ELR (cell line): ENCODE results near the gene SMG6.
"Not testable (repeated sequence)": the region's sequence is repeated elsewhere in the genome, so short reads cannot be mapped to it uniquely, and the experiment has no call there.

Experiments used
- DNase-seq: peaks from one replicate; pipeline ENCODE4 v3.0.0-alpha.2; 2015; ENCODE audit warnings: low read depth

The SMG6 gene

DNA sequence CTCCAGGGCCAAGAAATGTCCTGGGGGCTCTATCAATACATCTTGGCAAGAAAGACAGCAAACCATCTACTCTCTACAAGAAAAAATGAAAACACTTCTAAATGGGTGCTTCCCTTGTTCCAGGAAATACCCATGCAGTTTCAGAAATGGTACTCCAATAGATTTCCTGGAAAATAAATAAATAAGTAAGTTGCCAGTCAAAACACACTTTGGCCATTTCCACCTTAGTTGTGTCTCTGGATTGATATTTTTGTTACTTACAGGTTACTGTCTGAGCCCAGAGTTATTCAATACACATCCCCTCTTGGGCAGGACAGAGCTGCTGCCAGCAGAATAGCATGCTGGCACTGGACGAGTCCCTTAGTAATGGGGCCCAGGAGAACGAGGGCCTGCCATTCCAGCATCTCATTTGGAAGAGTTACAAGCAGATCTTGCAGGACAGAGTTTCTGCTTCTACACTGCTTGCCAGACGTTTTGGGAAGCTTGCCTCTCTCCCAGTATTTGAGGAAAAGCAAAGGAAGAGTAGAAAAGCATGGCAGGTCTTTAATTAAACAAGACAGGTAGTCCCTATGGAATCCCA is 100.5 kb downstream of the SMG6 start:
- DNase-seq = no peak

GRCh38 chr17:2202302-2202995 is 101.1 kb downstream of the SMG6 start:
- DNase-seq = no peak

GRCh38 chr17:2199386-2199785 is 104.2 kb downstream of the SMG6 start:
- DNase-seq = not testable (repeated sequence)

DNA sequence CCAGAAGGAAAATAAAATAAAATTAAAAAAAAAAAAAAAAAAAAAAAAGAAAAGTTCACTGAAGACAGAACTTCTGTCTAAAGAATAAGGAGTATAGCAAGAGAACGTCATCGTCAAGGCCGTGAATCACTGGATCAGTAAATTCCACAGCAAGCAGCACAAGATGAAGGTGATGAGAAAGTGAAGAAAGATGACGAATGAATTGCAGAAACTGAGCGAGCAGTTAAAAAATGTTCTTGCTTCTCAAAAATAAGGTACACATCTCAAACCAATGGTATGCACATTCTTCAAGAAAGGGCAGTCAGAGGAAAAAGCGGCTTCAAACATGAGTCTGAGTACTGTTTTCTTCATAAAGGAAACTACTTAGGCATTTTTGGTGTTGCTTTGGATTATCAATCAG is 104.7 kb downstream of the SMG6 start:
- peak; percentile 89 for DNase-seq

DNA sequence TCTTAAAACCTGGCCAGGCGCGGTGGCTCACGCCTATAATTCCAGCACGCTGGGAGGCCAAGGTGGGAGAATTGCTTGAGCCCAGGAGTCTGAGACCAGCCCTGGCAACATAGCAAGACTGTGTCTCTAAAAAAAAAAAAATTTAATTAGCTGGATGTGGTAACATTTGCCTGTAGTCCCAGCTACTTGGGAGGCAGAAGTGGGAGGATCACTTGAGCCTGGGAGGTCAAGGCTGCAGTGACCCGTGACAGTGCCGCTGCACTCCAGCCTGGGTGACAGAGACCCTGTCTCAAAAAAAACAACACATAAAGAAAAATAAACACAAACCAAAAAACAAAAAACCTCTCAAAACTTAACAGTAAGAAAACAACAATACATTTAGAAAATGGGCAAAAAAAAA is 106.3 kb downstream of the SMG6 start:
- DNase-seq = no peak

- DNase-seq = no peak
Observed at GRCh38 chr17:2195729-2196128, 107.9 kb downstream of the SMG6 start.

GRCh38 chr17:2194889-2195335 is 108.7 kb downstream of the SMG6 start:
- DNase-seq = no peak

- peak; percentile 99 for DNase-seq
Observed at GRCh38 chr17:2192367-2193057, 111.1 kb downstream of the SMG6 start.

- DNase-seq = no peak
Observed at GRCh38 chr17:2191785-2192184, 111.8 kb downstream of the SMG6 start.

- DNase-seq = no peak
Observed at GRCh38 chr17:2191227-2191626, 112.4 kb downstream of the SMG6 start.

GRCh38 chr17:2190014-2190413 is 113.6 kb downstream of the SMG6 start:
- peak; percentile 39 for DNase-seq

GRCh38 chr17:2188971-2189630 is 114.5 kb downstream of the SMG6 start:
- DNase-seq = no peak

DNA sequence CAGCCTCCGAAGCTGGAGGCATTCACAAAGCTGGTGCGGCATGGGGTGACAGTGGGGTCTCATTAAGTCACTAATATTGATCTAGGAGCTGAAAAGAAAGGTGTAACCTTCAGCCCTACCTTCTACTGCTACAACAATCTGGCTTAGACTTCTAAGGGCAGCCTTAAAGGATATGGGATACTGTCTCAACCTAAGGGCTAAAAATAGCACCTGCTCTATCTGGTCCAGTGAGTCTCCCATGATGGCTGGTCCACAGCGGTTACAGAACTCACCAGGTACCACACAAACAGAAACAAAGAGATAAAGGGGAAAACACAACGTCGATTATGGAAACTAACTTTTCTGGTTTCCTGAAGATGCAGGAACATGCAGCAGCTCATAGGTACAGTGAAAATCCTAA is 115.8 kb downstream of the SMG6 start:
- DNase-seq = no peak

GRCh38 chr17:2186937-2187336 is 116.6 kb downstream of the SMG6 start:
- DNase-seq = no peak

DNA sequence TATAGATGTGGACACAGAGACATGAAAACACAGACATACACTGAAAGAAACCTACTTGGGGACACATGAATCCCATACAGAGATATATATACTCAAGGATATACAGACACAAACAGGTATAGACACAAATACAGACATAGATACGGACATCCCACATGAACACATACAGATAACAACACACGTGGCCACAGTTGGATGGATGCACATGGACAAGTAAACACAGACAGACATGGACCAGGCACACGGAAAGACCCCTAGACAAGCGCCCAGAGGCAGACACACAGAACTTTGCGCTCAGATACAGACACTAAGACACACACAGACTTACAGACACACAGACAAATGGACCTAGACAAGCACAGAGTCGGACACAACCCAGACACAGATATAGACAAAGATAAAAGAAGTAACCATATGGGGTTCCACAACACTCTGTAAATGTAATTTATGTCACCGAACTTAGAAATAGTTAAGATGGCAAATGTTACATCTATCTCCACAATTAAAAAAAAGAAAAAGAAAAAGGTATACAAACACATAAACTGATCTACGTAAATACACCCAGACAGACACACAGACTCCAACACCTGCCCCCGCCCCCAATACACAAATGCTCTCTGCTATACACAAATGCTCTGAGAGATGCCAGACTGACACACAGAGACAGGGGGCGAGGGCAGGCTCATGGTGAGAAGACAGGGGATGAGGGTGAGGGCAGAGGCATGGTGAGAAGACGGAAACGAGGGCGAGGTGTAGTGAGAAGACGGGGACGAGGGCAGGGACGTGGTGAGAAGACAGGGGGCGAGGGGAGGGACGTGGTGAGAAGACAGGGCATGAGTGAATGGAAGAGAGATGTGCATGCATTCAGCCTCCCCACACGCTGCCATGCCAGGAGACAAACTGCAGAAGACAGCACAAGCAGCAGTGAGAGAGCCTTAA is 118.3 kb downstream of the SMG6 start:
- no peak for DNase-seq

DNA sequence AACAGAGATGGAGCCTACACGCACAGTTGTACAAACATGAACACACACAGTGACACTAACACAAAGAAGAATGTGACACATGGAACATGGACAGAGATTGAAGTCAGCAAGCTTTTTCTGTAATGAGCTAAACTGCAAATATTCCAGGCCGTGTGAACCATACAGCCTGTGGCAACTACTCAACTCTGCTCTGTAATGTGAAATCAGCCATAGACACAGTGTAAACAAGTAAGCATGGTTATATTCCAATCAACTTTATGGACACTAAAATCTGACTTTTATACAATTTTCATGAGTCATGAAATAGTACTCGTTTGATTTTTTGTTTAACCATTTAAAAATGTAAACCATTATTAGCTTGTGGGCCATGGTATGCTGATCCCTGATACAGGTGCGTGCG is 120.2 kb downstream of the SMG6 start:
- no peak for DNase-seq

DNA sequence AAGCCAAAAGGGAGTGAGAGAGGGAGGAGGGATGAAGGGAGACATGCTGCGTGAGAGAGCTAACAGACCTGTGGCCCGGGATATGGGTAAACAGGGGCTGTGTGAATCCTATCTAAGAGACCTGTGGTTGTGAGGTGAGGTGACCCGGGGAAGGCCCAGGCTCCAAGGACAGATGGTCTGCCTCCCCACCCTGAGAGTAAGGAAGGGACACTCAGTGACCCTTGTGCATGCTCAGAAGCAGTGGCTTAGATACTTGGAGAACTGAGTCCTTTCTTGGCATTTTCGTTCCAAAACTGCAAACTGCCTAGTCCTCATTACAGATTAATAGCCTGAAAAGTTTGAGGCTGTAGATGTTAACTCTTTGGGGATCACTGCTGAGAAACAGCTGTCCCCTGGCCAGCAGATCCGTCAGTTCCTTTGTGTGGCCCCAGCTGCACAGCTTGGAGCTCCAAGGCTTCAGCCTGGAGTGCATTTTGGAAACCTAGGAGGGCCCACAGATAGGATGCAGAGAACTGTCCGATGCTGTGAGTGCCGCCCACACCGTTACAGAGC is 121.6 kb downstream of the SMG6 start:
- no peak for DNase-seq

DNA sequence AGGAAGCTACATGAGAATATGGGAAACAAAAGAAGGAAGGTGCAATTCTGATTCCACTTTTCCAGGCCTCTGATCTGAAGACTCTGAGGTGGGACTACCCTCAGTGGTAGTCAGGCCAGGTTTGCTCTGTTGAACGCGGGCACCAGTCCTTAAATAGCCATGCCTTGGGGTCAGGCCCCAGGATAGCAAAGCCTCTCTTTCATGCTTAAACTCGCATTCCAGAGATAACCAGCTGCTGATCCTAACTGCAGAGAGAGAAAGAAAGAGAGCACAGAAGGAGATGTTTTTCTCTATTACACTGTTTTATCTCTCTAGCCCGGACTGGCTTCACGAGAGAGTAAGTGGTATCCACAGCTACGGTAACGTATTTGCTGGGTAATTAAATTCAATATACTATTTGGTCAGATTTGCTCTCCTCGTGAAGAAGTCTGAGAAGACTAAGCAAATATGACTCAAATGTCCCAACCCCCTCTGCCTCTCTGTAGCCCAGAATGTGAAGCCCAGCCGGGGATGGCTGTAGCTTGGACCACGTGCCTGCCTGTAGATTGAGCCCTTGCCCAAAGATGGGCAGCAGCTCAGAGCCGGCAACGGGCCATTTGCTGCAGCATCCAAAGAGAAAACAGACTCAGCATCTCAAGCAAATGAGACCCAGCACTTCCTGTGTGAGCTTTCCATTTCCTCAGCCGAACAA is 122.2 kb downstream of the SMG6 start:
- peak; percentile 65 for DNase-seq

- DNase-seq = no peak
Observed at GRCh38 chr17:2180768-2181167, 122.8 kb downstream of the SMG6 start.

- peak; percentile 25 for DNase-seq
Observed at GRCh38 chr17:2179615-2180295, 123.8 kb downstream of the SMG6 start.
